SKM-1 treated with dmso at 0.1 percent for 144 hours (cell line): ENCODE results near the gene HERPUD2.
"Not testable (repeated sequence)": the region's sequence is repeated elsewhere in the genome, so short reads cannot be mapped to it uniquely, and the experiment has no call there.

ENCODE experiments used
- DNase-seq: peaks from one replicate; lab custom pipeline; 2025; ENCODE audit not compliant: unreplicated experiment; lab: John Stamatoyannopoulos, UW

HERPUD2 gene

GRCh38 chr7:35714862-35715261 is 19.9 kb upstream of the HERPUD2 start:
- no peak for DNase-seq

- no peak for DNase-seq
Observed at GRCh38 chr7:35714407-35714806, 19.5 kb upstream of the HERPUD2 start.

- no peak for DNase-seq
Observed at GRCh38 chr7:35712563-35713226, 17.8 kb upstream of the HERPUD2 start.

- DNase-seq, result no peak
Observed at GRCh38 chr7:35707422-35707821, 12.5 kb upstream of the HERPUD2 start.

GRCh38 chr7:35705932-35706461 is 11.1 kb upstream of the HERPUD2 start:
- no peak for DNase-seq

GRCh38 chr7:35704261-35704660 is 9.3 kb upstream of the HERPUD2 start:
- DNase-seq, result no peak

- DNase-seq, result no peak
Observed at GRCh38 chr7:35702541-35702940, 7.6 kb upstream of the HERPUD2 start.

- no peak for DNase-seq
Observed at GRCh38 chr7:35701287-35701900, 6.5 kb upstream of the HERPUD2 start.

- no peak for DNase-seq
Observed at GRCh38 chr7:35700865-35701264, 5.9 kb upstream of the HERPUD2 start.

- no peak for DNase-seq
Observed at GRCh38 chr7:35700333-35700732, 5.4 kb upstream of the HERPUD2 start.

- no peak for DNase-seq
Observed at GRCh38 chr7:35699796-35700305, 4.9 kb upstream of the HERPUD2 start.

GRCh38 chr7:35698382-35698781 is 3.4 kb upstream of the HERPUD2 start:
- not testable (repeated sequence) for DNase-seq

GRCh38 chr7:35697414-35698175 is 2.7 kb upstream of the HERPUD2 start:
- no peak for DNase-seq

- no peak for DNase-seq
Observed at GRCh38 chr7:35695987-35696386, 1.1 kb upstream of the HERPUD2 start.

GRCh38 chr7:35695473-35695850 is 527 bp upstream of the HERPUD2 start:
- no peak for DNase-seq

GRCh38 chr7:35694161-35694783 is 663 bp downstream of the HERPUD2 start:
- no peak for DNase-seq

- DNase-seq, result no peak
Observed at GRCh38 chr7:35691827-35692307, 3.1 kb downstream of the HERPUD2 start.

- DNase-seq, result no peak
Observed at GRCh38 chr7:35691366-35691765, 3.6 kb downstream of the HERPUD2 start.

- not testable (repeated sequence) for DNase-seq
Observed at GRCh38 chr7:35690614-35691013, 4.3 kb downstream of the HERPUD2 start.

- DNase-seq, result no peak
Observed at GRCh38 chr7:35685781-35686180, 9.2 kb downstream of the HERPUD2 start.
